ENCODE data around the gene INPP5F. TPM values are rescaled to one million over a fixed set of nuclear protein-coding genes. Genes with fewer than 3 reads are reported as not detected.

The INPP5F gene
- total and polyA plus RNA-seq, 10 of the 15 experiments (the other 5 are each of a cell fraction or from before 2014, with no cell fraction given): 6.0 to 49.3 (median 34.3) TPM

GRCh38 chr10:119750391-119751230 is 24.8 kb downstream of the INPP5F start (continued):
- TF ChIP-seq PML (IDR thresholded peaks at IDR 0.05; ENCODE audit: low read length) (no peak), ATF3 (IDR thresholded peaks at IDR 0.05; ENCODE audit: borderline replicate concordance, extremely low read depth, low read depth, low read length) (no peak), IRF5 (IDR thresholded peaks at IDR 0.05; ENCODE audit: borderline replicate concordance) (no peak), RFX5 (IDR thresholded peaks at IDR 0.05; ENCODE audit: low read depth, low read length) (no peak), SPI1 (IDR thresholded peaks at IDR 0.05; ENCODE audit: borderline replicate concordance, insufficient read depth, low read depth, low read length) (0 out of 2 replicates have a peak, but pooled peaks have one; percentile 26), BCL11A (IDR thresholded peaks at IDR 0.05; ENCODE audit: low read depth, low read length) (no peak), MTA3 (IDR thresholded peaks at IDR 0.05; ENCODE audit: borderline replicate concordance, low read length) (no peak), SRF (IDR thresholded peaks at IDR 0.05; ENCODE audit: low read depth in 2 of 2, low read length in 2 of 2) (no peak), FOXK2 (IDR thresholded peaks at IDR 0.05) (no peak), ZNF217 (IDR thresholded peaks at IDR 0.05) (no peak), CHD2 (IDR thresholded peaks at IDR 0.05; ENCODE audit: borderline replicate concordance, low read depth, low read length) (no peak), ZSCAN29 (IDR thresholded peaks at IDR 0.05) (no peak), PAX5 (IDR thresholded peaks at IDR 0.05; ENCODE audit: borderline replicate concordance, low read depth, low read length) (0 out of 2 replicates have a peak, but pooled peaks have one; percentile 18), MEF2A (IDR thresholded peaks at IDR 0.05; ENCODE audit: insufficient read depth, low read depth, low read length) (0 out of 2 replicates have a peak, but pooled peaks have one; percentile 6), MAX (IDR thresholded peaks at IDR 0.05; ENCODE audit: low read depth, low read length) (no peak), PAX8 (IDR thresholded peaks at IDR 0.05) (no peak), ZBTB4 (CRISPR knock-in tag; IDR thresholded peaks at IDR 0.05) (no peak), ZZZ3 (IDR thresholded peaks at IDR 0.05; ENCODE audit: control insufficient read depth, insufficient read length, low read depth) (no peak), YY1 (IDR thresholded peaks at IDR 0.05; ENCODE audit: low read depth, low read length) (peak; percentile 70; the same call in 1 of the 2 replicates), ZNF207 (IDR thresholded peaks at IDR 0.05; ENCODE audit: borderline replicate concordance) (no peak), IKZF2 (IDR thresholded peaks at IDR 0.05) (peak in 1 of 2 experiments; percentile 32; a peak in 1 of 4 replicates), PKNOX1 (IDR thresholded peaks at IDR 0.05) (peak; percentile 57), ASH2L (IDR thresholded peaks at IDR 0.05; ENCODE audit: borderline replicate concordance, low read depth) (no peak), BHLHE40 (IDR thresholded peaks at IDR 0.05; ENCODE audit: borderline replicate concordance in 1 of 2, low read depth in 2 of 2, low read length in 1 of 2) (no peak)
